Gastrocnemius medialis (tissue), 4 donors: ENCODE data around the gene TFDP2.

ENCODE experiments used
- CTCF ChIP-seq, 5 experiments: fragments of 450-650 bp in 3 of 5; fragments of 200-600 bp in 2 of 5; sonication (generic) in 2 of 5; IDR thresholded peaks in 4 of 5; conservative IDR thresholded peaks in 1 of 5; 1 replicate in 4 of 5; 2 replicates in 1 of 5; pipeline ENCODE4 v1.5.1; 2016 to 2019; ENCODE audit warnings: antibody characterized with exemption in 5 of 5, mild to moderate bottlenecking in 3 of 5, moderate library complexity in 3 of 5
- POLR2A ChIP-seq, 2 donors: fragments of 450-650 bp; IDR thresholded peaks; one replicate each; pipeline ENCODE4 v1.6.1; 2017; ENCODE audit warnings: antibody characterized with exemption in 2 of 2, mild to moderate bottlenecking in 2 of 2, moderate library complexity in 2 of 2

GRCh38 chr3:141926929-141927328 lies 222.4 kb downstream of the TFDP2 start:
- TF ChIP-seq CTCF (IDR thresholded peaks at IDR 0.05 in 4 of 5, conservative IDR thresholded peaks at IDR 0.05 in 1 of 5), result no peak
- TF ChIP-seq POLR2A (IDR thresholded peaks at IDR 0.05), result no peak
